B cell (primary cell): ENCODE results near the gene PSMA2. TPM values are rescaled to one million over a fixed set of nuclear protein-coding genes. Genes with fewer than 3 reads are reported as not detected.

Experiments used
- ATAC-seq: fragments of 200-7000 bp; cut with Tn5 transposase; one replicate; pipeline ENCODE4 v1.10.0; 2021; ENCODE audit warnings: low read depth, mild to moderate bottlenecking, moderate number of reproducible peaks, moderate library complexity
- CTCF ChIA-PET: fragments of 350-600 bp; sonication (Branson Sonifier 250); formaldehyde crosslinking; loops from one replicate; lab custom pipeline; 2021; ENCODE audit warnings: antibody characterized with exemption, inconsistent platforms; lab: Charles Lee
- POLR2A ChIA-PET: fragments of 350-600 bp; sonication (Branson Sonifier 250); formaldehyde crosslinking; loops from one replicate; lab custom pipeline; 2021; ENCODE audit warnings: antibody characterized with exemption; lab: Charles Lee
- DNase-seq: peaks from one replicate; pipeline ENCODE4 v3.0.0; 2013
- H2AFZ ChIP-seq: 2 replicates; pipeline ENCODE4 v1.6.1; 2012; ENCODE audit warnings: mild to moderate bottlenecking, low read depth, low read length; ENCODE audit not compliant: insufficient read depth, poor library complexity, severe bottlenecking
- H3K27ac ChIP-seq, 2 donors: 1 replicate in 1 of 2; 2 replicates in 1 of 2; pipeline ENCODE4 v1.5.1; 2012 to 2013; ENCODE audit warnings: low read length in 2 of 2, mild to moderate bottlenecking in 2 of 2, moderate library complexity in 1 of 2
- H3K27me3 ChIP-seq, 4 experiments: fragments of 200-600 bp in 1 of 4; sonication (generic) in 1 of 4; replicated peaks in 1 of 4; 1 replicate in 2 of 4; 2 replicates in 2 of 4; pipeline versions ENCODE4 v1.6.1 to v1.7.0; 2013 to 2016; ENCODE audit warnings: low read length in 3 of 4, mild to moderate bottlenecking in 2 of 4, mixed read lengths in 1 of 4, moderate library complexity in 1 of 4; ENCODE audit not compliant: insufficient read depth in 4 of 4, control insufficient read depth in 3 of 4; ENCODE audit errors: control extremely low read depth in 1 of 4
- H3K36me3 ChIP-seq, 2 experiments: replicated peaks in 1 of 2; 1 replicate in 1 of 2; 2 replicates in 1 of 2; pipeline versions ENCODE4 v1.6.1 to v1.7.1; 2013; ENCODE audit warnings: low read length in 1 of 2; ENCODE audit not compliant: insufficient read depth in 2 of 2, control insufficient read depth in 1 of 2; ENCODE audit errors: control extremely low read depth in 1 of 2, extremely low read depth in 1 of 2
- H3K4me1 ChIP-seq, 2 donors: fragments of 200-600 bp in 1 of 2; sonication (generic) in 1 of 2; 1 replicate in 1 of 2; 2 replicates in 1 of 2; pipeline versions ENCODE4 v1.5.1 to v1.6.1; 2013 to 2017; ENCODE audit warnings: low read length in 2 of 2; ENCODE audit not compliant: control insufficient read depth in 2 of 2, insufficient read depth in 2 of 2
- H3K4me2 ChIP-seq: replicated peaks from 2 replicates; pipeline ENCODE3; 2012; ENCODE audit warnings: mild to moderate bottlenecking, low read depth, low read length; ENCODE audit not compliant: poor library complexity, severe bottlenecking
- H3K4me3 ChIP-seq, 5 experiments: fragments of 200-600 bp in 1 of 5; sonication (generic) in 1 of 5; 1 replicate in 3 of 5; 2 replicates in 2 of 5; pipeline versions ENCODE4 v1.5.1 to v1.7.0; 2011 to 2016; ENCODE audit warnings: low read length in 4 of 5, mild to moderate bottlenecking in 4 of 5, low read depth in 2 of 5, control low read depth in 1 of 5, moderate library complexity in 1 of 5; ENCODE audit not compliant: insufficient read depth in 1 of 5; ENCODE audit errors: control extremely low read depth in 1 of 5, extremely low read depth in 1 of 5
- H3K79me2 ChIP-seq: fragments of 200-600 bp; sonication (generic); one replicate; pipeline ENCODE4 v1.6.0; 2016; ENCODE audit warnings: low read length; ENCODE audit not compliant: control insufficient read depth, insufficient read depth
- H3K9ac ChIP-seq: fragments of 200-600 bp; sonication (generic); 2 replicates; pipeline ENCODE4 v1.6.1; 2017; ENCODE audit warnings: mild to moderate bottlenecking, low read length, moderate library complexity
- H3K9me3 ChIP-seq, 3 donors: one replicate each; pipeline versions ENCODE4 v1.6.1 to v1.7.1; 2013; ENCODE audit warnings: low read length in 2 of 3; ENCODE audit not compliant: control insufficient read depth in 2 of 3, insufficient read depth in 1 of 3; ENCODE audit errors: control extremely low read depth in 1 of 3
- H4K20me1 ChIP-seq: 2 replicates; pipeline ENCODE4 v1.6.0; 2012; ENCODE audit warnings: mild to moderate bottlenecking, low read length; ENCODE audit not compliant: insufficient read depth, control insufficient read depth, poor library complexity, severe bottlenecking
- H3K27ac Mint-ChIP-seq: one replicate; pipeline ENCODE4 v1.8.0; 2021; ENCODE audit warnings: mixed read lengths
- H3K27me3 Mint-ChIP-seq: one replicate; pipeline ENCODE4 v1.8.0; 2021; ENCODE audit warnings: mixed read lengths
- H3K4me1 Mint-ChIP-seq: one replicate; pipeline ENCODE4 v1.8.0; 2021; ENCODE audit warnings: mixed read lengths
- H3K4me3 Mint-ChIP-seq: one replicate; pipeline ENCODE4 v1.8.0; 2021; ENCODE audit warnings: mixed read lengths
- H3K9me3 Mint-ChIP-seq: one replicate; pipeline ENCODE4 v1.8.0; 2022; ENCODE audit warnings: mixed read lengths; ENCODE audit not compliant: insufficient read depth
- EZH2 ChIP-seq: IDR thresholded peaks from 2 replicates; pipeline ENCODE4 v1.6.1; 2012; ENCODE audit warnings: borderline replicate concordance, low read depth, mild to moderate bottlenecking, moderate library complexity, low read length; ENCODE audit not compliant: insufficient read depth, poor library complexity, severe bottlenecking
- WGBS: methylation state at CpG from one replicate; pipeline ENCODE4 v1.1.5; 2013; ENCODE audit warnings: missing lambda C conversion rate; ENCODE audit not compliant: insufficient coverage; 5-methylcytosine and 5-hydroxymethylcytosine counted together
- intact Hi-C: fragments of 100-400 bp; cut with micrococcal nuclease; formaldehyde crosslinking; loops from one replicate; pipeline ENCODE4 v1.10.0; 2022
- polyA plus RNA-seq: library from polyadenylated mRNA; depleted of rRNA; stranded (reverse); fragments of >200 nt; gene quantifications from 2 replicates; pipeline ENCODE4 v1.2.3, GENCODE V29; 2012
- total RNA-seq, 2 donors: library from RNA; stranded (reverse); fragments of 120-200 nt in 1 of 2; gene quantifications; 1 replicate in 1 of 2; 2 replicates in 1 of 2; pipeline versions ENCODE4 v1.2.3 to v1.2.4, GENCODE V29; 2013 to 2022
- TF ChIP-seq, protein P1 (sequence below): fragments of 200-600 bp; IDR thresholded peaks from one replicate; pipeline ENCODE4 v1.8.0; 2022; ENCODE audit warnings: antibody characterized with exemption, mild to moderate bottlenecking

Gene PSMA2
- total and polyA plus RNA-seq, 2 donors (not counting 1 experiment from before 2014, with no cell fraction given) = 26.3 to 47.8 TPM

GRCh38 chr7:42967391-42967790, 35.4 kb upstream of the PSMA2 start:
- Histone ChIP-seq H3K4me2 (no peak overlapping the region), H4K20me1 (no peaks in the 10 kb centered on the region), H3K9me3 (no peaks in the 10 kb centered on the region), H3K4me1 (no peaks in the 10 kb centered on the region), H3K79me2 (no peaks in the 10 kb centered on the region), H3K4me3 (no peak overlapping the region), H3K27me3 (peaks cover 0 to 5% (median 0%) of the 10 kb centered on the region in 4 experiments), H3K36me3 (no peaks in the 10 kb centered on the region), H3K27ac (no peak overlapping the region), H3K9ac (no peak overlapping the region), H2AFZ (no peak overlapping the region)
- TF ChIP-seq, protein P1, sequence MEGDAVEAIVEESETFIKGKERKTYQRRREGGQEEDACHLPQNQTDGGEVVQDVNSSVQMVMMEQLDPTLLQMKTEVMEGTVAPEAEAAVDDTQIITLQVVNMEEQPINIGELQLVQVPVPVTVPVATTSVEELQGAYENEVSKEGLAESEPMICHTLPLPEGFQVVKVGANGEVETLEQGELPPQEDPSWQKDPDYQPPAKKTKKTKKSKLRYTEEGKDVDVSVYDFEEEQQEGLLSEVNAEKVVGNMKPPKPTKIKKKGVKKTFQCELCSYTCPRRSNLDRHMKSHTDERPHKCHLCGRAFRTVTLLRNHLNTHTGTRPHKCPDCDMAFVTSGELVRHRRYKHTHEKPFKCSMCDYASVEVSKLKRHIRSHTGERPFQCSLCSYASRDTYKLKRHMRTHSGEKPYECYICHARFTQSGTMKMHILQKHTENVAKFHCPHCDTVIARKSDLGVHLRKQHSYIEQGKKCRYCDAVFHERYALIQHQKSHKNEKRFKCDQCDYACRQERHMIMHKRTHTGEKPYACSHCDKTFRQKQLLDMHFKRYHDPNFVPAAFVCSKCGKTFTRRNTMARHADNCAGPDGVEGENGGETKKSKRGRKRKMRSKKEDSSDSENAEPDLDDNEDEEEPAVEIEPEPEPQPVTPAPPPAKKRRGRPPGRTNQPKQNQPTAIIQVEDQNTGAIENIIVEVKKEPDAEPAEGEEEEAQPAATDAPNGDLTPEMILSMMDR = no peak
- no peak for TF ChIP-seq EZH2
- ATAC-seq (no peak), DNase-seq (no peak)
- Mint-ChIP-seq H3K9me3 (no peaks in the 10 kb centered on the region), H3K4me1 (no peaks in the 10 kb centered on the region), H3K27ac (no peak overlapping the region), H3K4me3 (no peak overlapping the region), H3K27me3 (peaks cover 21% of the 10 kb centered on the region)
- ChIA-PET POLR2A (no interaction called here), CTCF (no interaction called here)
- intact Hi-C loops = no loop called here
- no CpG with 5 or more reads among the region's 2 CpGs for WGBS

DNA sequence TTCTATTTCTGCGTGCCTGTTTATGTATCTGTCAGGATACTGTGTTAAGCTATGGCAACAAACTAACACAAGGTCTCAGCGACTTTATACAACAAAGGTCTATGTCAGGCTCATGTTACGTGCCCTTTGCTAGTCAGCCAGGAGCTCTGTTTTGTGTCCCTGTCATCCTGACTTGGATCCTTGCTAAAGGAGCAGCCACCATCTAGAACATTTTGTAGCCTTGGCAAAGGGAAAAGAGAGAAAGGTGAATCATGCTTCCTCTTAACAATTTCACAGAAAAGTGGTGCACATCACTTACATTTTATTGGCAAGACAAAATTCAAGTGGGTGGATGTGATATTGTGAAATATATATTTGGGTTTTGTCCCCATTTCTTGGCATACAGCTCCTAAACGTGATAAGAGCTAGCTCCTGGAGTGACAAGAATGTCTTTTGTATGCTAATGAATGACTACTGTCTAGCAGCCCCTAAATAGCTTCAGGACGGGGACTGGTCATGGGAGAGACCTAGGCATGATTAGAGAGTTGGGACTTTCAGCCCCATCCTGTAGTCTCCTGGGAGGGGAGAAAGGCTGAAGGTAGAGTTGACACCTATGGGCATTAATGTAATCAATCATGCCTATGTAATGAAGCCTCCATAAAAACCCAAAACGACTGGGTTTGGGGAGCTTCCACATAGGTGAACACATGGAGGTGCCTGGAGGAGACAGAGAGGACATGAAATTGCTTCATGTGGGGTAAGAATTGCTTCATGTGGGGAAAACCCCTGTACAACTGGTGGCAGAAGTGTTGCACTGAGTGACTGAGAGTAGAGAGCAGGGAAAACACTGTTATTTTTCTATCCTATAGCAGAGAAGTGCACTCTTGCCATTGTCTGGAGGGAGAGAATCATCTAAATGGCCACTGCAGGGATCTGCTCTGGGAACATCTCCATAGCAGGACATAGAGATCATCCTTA, 33.2 kb upstream of the PSMA2 start:
- Histone ChIP-seq H3K27me3 (peaks cover 0 to 9% (median 0%) of the 10 kb centered on the region in 4 experiments), H3K4me3 (no peak overlapping the region), H3K4me1 (no peaks in the 10 kb centered on the region), H3K36me3 (no peaks in the 10 kb centered on the region), H3K27ac (no peak overlapping the region), H3K9ac (no peak overlapping the region), H2AFZ (no peak overlapping the region), H4K20me1 (no peaks in the 10 kb centered on the region), H3K9me3 (no peaks in the 10 kb centered on the region), H3K79me2 (no peaks in the 10 kb centered on the region), H3K4me2 (no peak overlapping the region)
- WGBS = 89% methylated on average over 3 of the region's 6 CpGs
- Mint-ChIP-seq H3K4me3 (no peak overlapping the region), H3K4me1 (no peaks in the 10 kb centered on the region), H3K27me3 (peaks cover 34% of the 10 kb centered on the region), H3K9me3 (no peaks in the 10 kb centered on the region), H3K27ac (no peak overlapping the region)
- POLR2A ChIA-PET = no interaction called here
- TF ChIP-seq, protein P1 = no peak
- TF ChIP-seq EZH2 = no peak
- intact Hi-C loops = no loop called here
- ATAC-seq (no peak), DNase-seq (no peak)
- CTCF ChIA-PET = interaction anchor here (0.8 kb wide), 1 partner anchor 10 kb away, joined by 3 read pairs; no protein-coding TSS in a partner anchor
